Chondrocyte (in vitro differentiated cells): ENCODE data around the gene TNRC6C. TPM values are rescaled to one million over a fixed set of nuclear protein-coding genes. Genes with fewer than 3 reads are reported as not detected.

ENCODE experiments used
- DNase-seq: peaks from one replicate; pipeline ENCODE4 v3.0.0; 2021; ENCODE audit warnings: mixed read lengths, low spot score
- H3K27ac Mint-ChIP-seq: one replicate; pipeline ENCODE4 v1.8.0; 2021; ENCODE audit warnings: mild to moderate bottlenecking, moderate library complexity, mixed read lengths; ENCODE audit not compliant: unreplicated experiment
- H3K27me3 Mint-ChIP-seq: 2 replicates; pipeline ENCODE4 v1.8.0; 2021; ENCODE audit warnings: low read depth, mixed read lengths
- H3K36me3 Mint-ChIP-seq: 2 replicates; pipeline ENCODE4 v1.8.0; 2021; ENCODE audit warnings: low read depth, mixed read lengths
- H3K4me1 Mint-ChIP-seq: 2 replicates; pipeline ENCODE4 v1.8.0; 2021; ENCODE audit warnings: low read depth, mild to moderate bottlenecking, mixed read lengths
- H3K4me3 Mint-ChIP-seq: one replicate; pipeline ENCODE4 v1.8.0; 2021; ENCODE audit warnings: mild to moderate bottlenecking, moderate library complexity, mixed read lengths; ENCODE audit not compliant: unreplicated experiment
- H3K9me3 Mint-ChIP-seq: 2 replicates; pipeline ENCODE4 v1.8.0; 2021; ENCODE audit warnings: low read depth, mixed read lengths
- total RNA-seq: library from RNA; stranded (reverse); gene quantifications from 3 replicates; pipeline ENCODE4 v1.2.1, GENCODE V29; 2021
- TF ChIP-seq, protein P1 (sequence below): fragments of 200-600 bp; sonication (generic); IDR thresholded peaks from 2 replicates; pipeline ENCODE4 v1.5.0; 2021; ENCODE audit warnings: antibody characterized with exemption, mild to moderate bottlenecking, moderate library complexity

The TNRC6C gene
- total RNA-seq, 1 donor from 2014 or later, result 19.8 TPM

DNA sequence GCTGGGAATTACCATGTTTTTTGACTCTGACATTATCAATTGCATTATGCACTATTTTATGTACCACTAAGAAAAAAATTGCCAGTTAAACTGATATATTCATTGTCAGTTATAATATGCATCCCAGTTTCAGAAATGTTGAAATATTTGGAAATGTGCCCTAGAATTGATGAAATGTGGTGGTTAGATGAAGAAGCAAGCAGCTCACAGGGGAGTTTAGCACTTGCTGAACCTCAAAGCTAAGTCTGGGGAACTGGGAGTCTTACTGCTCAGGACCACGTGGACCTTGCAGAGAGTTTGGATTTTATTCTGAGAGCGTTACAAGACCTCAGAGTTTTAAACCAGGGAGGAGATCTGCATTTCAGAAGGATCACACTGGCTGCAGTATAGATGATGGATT, 67.9 kb downstream of the TNRC6C start:
- TF ChIP-seq, protein P1, sequence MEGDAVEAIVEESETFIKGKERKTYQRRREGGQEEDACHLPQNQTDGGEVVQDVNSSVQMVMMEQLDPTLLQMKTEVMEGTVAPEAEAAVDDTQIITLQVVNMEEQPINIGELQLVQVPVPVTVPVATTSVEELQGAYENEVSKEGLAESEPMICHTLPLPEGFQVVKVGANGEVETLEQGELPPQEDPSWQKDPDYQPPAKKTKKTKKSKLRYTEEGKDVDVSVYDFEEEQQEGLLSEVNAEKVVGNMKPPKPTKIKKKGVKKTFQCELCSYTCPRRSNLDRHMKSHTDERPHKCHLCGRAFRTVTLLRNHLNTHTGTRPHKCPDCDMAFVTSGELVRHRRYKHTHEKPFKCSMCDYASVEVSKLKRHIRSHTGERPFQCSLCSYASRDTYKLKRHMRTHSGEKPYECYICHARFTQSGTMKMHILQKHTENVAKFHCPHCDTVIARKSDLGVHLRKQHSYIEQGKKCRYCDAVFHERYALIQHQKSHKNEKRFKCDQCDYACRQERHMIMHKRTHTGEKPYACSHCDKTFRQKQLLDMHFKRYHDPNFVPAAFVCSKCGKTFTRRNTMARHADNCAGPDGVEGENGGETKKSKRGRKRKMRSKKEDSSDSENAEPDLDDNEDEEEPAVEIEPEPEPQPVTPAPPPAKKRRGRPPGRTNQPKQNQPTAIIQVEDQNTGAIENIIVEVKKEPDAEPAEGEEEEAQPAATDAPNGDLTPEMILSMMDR, result no peak
- H3K27me3 Mint-ChIP-seq, result no peaks in the 10 kb centered on the region
- no peak overlapping the region for H3K27ac Mint-ChIP-seq
- H3K4me1 Mint-ChIP-seq, result no peaks in the 10 kb centered on the region
- H3K9me3 Mint-ChIP-seq, result no peaks in the 10 kb centered on the region
- DNase-seq, result no peak
- no peak overlapping the region for H3K4me3 Mint-ChIP-seq
- H3K36me3 Mint-ChIP-seq, result peaks cover 2% of the 10 kb centered on the region

DNA sequence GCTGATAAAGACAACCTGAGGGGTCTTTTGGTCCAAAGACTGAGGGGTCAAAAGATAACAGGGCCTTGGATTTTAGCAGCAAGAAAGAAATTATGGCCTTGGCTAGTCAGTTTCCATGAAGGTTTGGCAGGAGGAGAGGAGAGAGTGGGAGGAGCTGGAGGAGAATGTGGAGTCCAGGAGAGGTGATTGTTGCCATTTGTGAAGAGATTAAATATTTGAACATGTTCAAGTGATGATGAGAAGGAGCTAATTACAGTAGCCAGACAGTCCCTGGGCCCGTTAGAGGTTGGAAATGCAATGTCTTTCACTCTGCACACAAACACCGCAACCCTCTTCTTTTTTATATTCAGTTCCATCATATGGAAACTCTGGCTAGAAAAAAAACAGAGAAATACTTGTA, 68.6 kb downstream of the TNRC6C start:
- H3K27me3 Mint-ChIP-seq, result no peaks in the 10 kb centered on the region
- peaks cover 2% of the 10 kb centered on the region for H3K36me3 Mint-ChIP-seq
- H3K27ac Mint-ChIP-seq, result no peak overlapping the region
- H3K4me3 Mint-ChIP-seq, result no peak overlapping the region
- TF ChIP-seq, protein P1, result no peak
- H3K4me1 Mint-ChIP-seq, result peaks cover 4% of the 10 kb centered on the region
- DNase-seq, result no peak
- no peaks in the 10 kb centered on the region for H3K9me3 Mint-ChIP-seq

DNA sequence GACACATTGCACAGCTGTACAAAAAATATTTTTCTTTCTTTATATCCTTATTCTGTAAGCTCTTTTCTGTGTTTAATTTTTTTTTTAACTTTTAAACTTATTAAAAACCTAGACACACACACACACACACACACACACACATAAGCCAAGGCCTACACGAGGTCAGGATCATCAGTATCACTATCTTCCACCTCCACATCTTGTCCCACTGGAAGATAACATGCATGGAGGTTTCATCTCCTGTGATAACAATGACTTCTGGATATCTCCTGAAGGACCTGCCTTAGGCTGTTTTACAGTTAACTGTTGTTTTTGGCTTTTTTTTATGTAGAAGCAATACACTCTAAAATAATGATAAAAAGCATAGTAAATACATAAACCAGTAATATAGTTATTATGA, 71.2 kb downstream of the TNRC6C start:
- TF ChIP-seq, protein P1, result no peak
- Mint-ChIP-seq H3K9me3 (no peaks in the 10 kb centered on the region), H3K27ac (no peak overlapping the region), H3K36me3 (peaks cover 5% of the 10 kb centered on the region), H3K4me1 (peaks cover 11% of the 10 kb centered on the region), H3K27me3 (no peaks in the 10 kb centered on the region), H3K4me3 (no peak overlapping the region)
- DNase-seq, result no peak

- Mint-ChIP-seq H3K36me3 (peaks cover 7% of the 10 kb centered on the region), H3K4me3 (no peak overlapping the region), H3K27ac (no peak overlapping the region), H3K27me3 (no peaks in the 10 kb centered on the region), H3K9me3 (no peaks in the 10 kb centered on the region), H3K4me1 (peaks cover 15% of the 10 kb centered on the region)
- TF ChIP-seq, protein P1, result no peak
- DNase-seq, result no peak
Observed at GRCh38 chr17:78031435-78031834, 72.9 kb downstream of the TNRC6C start.

DNA sequence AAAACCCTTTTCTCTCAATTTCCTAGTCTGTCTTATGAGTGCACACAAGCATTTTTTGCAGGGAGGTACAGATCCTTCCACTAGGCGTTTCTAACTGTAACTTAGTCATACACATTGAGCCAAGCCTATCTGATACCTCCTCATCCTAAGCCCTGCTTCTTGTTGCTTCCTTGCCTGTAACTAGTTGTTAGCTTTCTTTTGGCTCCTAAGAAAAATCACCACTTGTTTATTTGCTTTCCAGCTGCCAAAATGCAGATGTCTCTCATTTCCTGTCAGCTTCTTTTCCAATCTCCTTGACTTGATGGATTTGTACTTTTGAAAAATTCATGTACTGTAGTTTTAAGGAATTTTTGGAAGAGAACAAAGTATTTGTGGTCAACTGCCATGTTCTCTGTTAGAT, 73.7 kb downstream of the TNRC6C start:
- Mint-ChIP-seq H3K36me3 (peaks cover 9% of the 10 kb centered on the region), H3K27me3 (no peaks in the 10 kb centered on the region), H3K27ac (no peak overlapping the region), H3K9me3 (no peaks in the 10 kb centered on the region), H3K4me1 (peaks cover 15% of the 10 kb centered on the region), H3K4me3 (no peak overlapping the region)
- TF ChIP-seq, protein P1, result no peak
- no peak for DNase-seq
